ENCODE results near the gene C11orf52. TPM values are rescaled to one million over a fixed set of nuclear protein-coding genes. Genes with fewer than 3 reads are reported as not detected.

C11orf52 gene
- total RNA-seq, 1 donor from 2014 or later: 8.5 TPM

DNA sequence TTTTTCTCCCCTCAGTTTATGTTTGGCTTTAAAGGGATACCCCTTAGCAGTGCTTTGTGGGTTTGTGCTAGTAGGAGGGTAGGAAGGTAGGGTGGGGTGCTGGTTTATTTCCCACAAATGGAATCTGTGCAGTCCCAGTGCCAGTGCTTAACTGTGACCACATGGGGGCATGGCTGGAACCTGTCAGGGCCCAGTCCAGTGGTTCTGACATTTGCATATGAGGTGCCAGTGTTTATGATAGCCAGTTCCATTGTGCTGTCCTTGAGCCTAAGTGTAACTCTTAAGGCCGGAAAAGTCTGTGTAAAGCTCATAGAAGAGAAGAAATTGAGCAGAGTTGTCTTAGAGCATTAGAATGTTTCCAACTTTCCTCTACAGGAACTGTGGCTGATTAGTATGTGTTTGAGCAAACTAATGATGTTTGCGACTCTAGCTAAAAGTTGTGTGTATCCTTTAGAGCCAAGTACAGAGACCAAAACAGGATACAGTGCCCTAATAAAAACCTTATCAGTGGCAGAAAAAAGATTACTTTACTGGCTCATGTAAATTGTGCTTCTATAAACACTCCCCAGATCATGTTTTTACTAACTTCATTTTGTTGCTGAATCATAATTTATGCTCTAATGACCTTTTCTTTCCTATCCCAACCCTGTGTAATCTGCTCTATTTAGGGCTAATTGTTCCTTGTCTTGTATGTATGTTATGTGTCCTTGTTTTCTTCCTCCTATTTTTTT lies 56.5 kb downstream of the C11orf52 start:
- DNase-seq (ENCODE audit: low spot score): no peak

DNA sequence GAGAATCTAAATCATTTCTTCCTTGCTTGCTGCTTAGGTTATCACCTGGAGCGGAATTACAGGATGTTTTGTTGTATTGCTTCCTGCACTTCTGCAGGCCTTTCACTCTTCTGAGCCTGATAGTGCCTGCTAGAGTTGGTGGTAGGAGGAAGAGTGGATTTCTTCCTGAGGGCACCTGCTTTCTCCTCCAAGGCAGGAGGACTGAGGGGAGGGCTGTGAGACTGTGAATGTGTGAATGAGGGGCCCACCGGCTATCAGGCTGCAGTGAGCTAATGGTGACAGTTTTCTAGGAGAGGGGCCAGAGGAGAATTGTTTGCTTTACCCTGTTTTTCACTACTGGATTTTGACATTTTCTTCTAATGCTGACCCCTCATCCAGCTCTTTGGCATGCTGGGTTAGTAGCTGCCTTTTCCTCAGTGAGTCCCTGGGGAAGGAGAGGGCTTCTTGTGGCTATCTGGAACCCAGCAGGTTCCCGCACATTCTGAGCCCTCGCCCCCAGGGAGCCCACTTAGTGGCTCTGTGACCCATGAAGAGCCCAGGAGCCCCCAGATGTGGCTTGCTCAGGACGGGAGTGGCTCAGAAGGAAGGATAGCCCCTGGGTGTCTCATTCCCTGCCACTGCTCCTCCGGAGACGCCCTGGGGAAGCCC lies 57.5 kb downstream of the C11orf52 start:
- no peak for DNase-seq (ENCODE audit: low spot score)

Other genes starting within 250 kb of the C11orf52 start
- 27.5 TPM for gene PPP2R1B, start 152.5 kb upstream of the C11orf52 start, total RNA-seq
- 33.5 TPM for gene ALG9, start 47.3 kb upstream of the C11orf52 start, total RNA-seq
- gene FDXACB1, start 39.7 kb upstream of the C11orf52 start, total RNA-seq: 3.8 TPM
- gene CFAP68, start 39.4 kb upstream of the C11orf52 start, total RNA-seq: 50.9 TPM
- gene CRYAB, start 7.1 kb upstream of the C11orf52 start, total RNA-seq: 106 TPM
- gene HSPB2, start 6.2 kb upstream of the C11orf52 start, total RNA-seq: 0.83 TPM
- 24.7 TPM for gene DIXDC1, start 18.4 kb downstream of the C11orf52 start, total RNA-seq
- 35.6 TPM for gene DLAT, start 106.5 kb downstream of the C11orf52 start, total RNA-seq
- 3.4 TPM for gene PIH1D2, start 155.1 kb downstream of the C11orf52 start, total RNA-seq
- 16.4 TPM for gene NKAPD1, start 155.4 kb downstream of the C11orf52 start, total RNA-seq
- 54.8 TPM for gene TIMM8B, start 167.8 kb downstream of the C11orf52 start, total RNA-seq
- gene SDHD, start 168.0 kb downstream of the C11orf52 start, total RNA-seq: 113 TPM
- gene IL18, start 245.2 kb downstream of the C11orf52 start, total RNA-seq: 20.0 TPM
- 0.68 TPM for gene TEX12, start 248.5 kb downstream of the C11orf52 start, total RNA-seq